H1 (cell line): ENCODE results near the gene SLC22A13. TPM values are rescaled to one million over a fixed set of nuclear protein-coding genes. Genes with fewer than 3 reads are reported as not detected.

Experiments
- CTCF ChIA-PET: fragments of 300-600 bp; sonication (Branson Sonifier 250); formaldehyde crosslinking; loops from one replicate; lab custom pipeline; 2021; ENCODE audit not compliant: partially characterized antibody; lab: Charles Lee
- POLR2A ChIA-PET: fragments of 300-600 bp; sonication (Branson Sonifier 250); formaldehyde crosslinking; loops from one replicate; lab custom pipeline; 2021; ENCODE audit warnings: inconsistent platforms; ENCODE audit not compliant: partially characterized antibody; lab: Charles Lee
- DNase-seq, 2 experiments: peaks; one replicate each; pipeline versions ENCODE4 v3.0.0 to v3.0.0-alpha.2; 2010 to 2022; ENCODE audit warnings: low spot score in 2 of 2, low read depth in 1 of 2, mixed read lengths in 1 of 2
- FAIRE-seq: peaks from 2 replicates; lab custom pipeline; 2011; peaks lifted over from hg19 to GRCh38; lab: Jason Lieb, UNC
- H2AFZ ChIP-seq: 2 replicates; pipeline ENCODE4 v1.8.1; 2012; ENCODE audit warnings: low read length, inconsistent platforms
- H2AK5ac ChIP-seq: 2 replicates; pipeline ENCODE4 v1.6.1; 2013; ENCODE audit warnings: low read depth, low read length
- H2BK120ac ChIP-seq: replicated peaks from 2 replicates; pipeline ENCODE3; 2013; ENCODE audit warnings: low read depth, low read length, inconsistent platforms
- H2BK12ac ChIP-seq: 2 replicates; pipeline ENCODE4 v1.6.1; 2013; ENCODE audit warnings: low read depth, low read length
- H2BK15ac ChIP-seq: 2 replicates; pipeline ENCODE4 v1.6.1; 2013; ENCODE audit warnings: low read length
- H2BK20ac ChIP-seq: 2 replicates; pipeline ENCODE4 v1.6.1; 2013; ENCODE audit warnings: low read length
- H2BK5ac ChIP-seq: 2 replicates; pipeline ENCODE4 v1.6.1; 2013; ENCODE audit warnings: low read depth, low read length
- H3K14ac ChIP-seq: 2 replicates; pipeline ENCODE4 v1.6.1; 2013; ENCODE audit warnings: inconsistent platforms; ENCODE audit not compliant: insufficient read length
- H3K18ac ChIP-seq: 2 replicates; pipeline ENCODE4 v1.6.1; 2013; ENCODE audit warnings: low read length; ENCODE audit errors: extremely low read depth
- H3K23ac ChIP-seq: 2 replicates; pipeline ENCODE4 v1.6.1; 2013; ENCODE audit warnings: inconsistent platforms; ENCODE audit not compliant: insufficient read length
- H3K23me2 ChIP-seq: 2 replicates; pipeline ENCODE4 v1.6.1; 2013; ENCODE audit warnings: low read depth, low read length
- H3K27ac ChIP-seq: 2 replicates; pipeline ENCODE4 v1.6.1; 2011; ENCODE audit warnings: low read depth, low read length, inconsistent platforms
- H3K27me3 ChIP-seq, 4 experiments: replicated peaks in 1 of 4; 1 replicate in 1 of 4; 2 replicates in 3 of 4; pipeline versions ENCODE4 v1.6.1 to v1.8.1; 2011 to 2013; ENCODE audit warnings: low read length in 3 of 4, mild to moderate bottlenecking in 3 of 4, inconsistent platforms in 2 of 4, mixed read lengths in 2 of 4, moderate library complexity in 1 of 4; ENCODE audit not compliant: control insufficient read depth in 3 of 4, insufficient read depth in 3 of 4; ENCODE audit errors: extremely low read depth in 1 of 4
- H3K36me3 ChIP-seq, 4 experiments: 2 replicates each; pipeline versions ENCODE4 v1.6.1 to v1.8.1; 2011 to 2013; ENCODE audit warnings: mild to moderate bottlenecking in 4 of 4, low read length in 3 of 4, moderate library complexity in 2 of 4, control low read depth in 1 of 4, inconsistent platforms in 1 of 4; ENCODE audit not compliant: insufficient read depth in 4 of 4, control insufficient read depth in 2 of 4
- H3K4ac ChIP-seq: replicated peaks from 2 replicates; pipeline ENCODE3; 2013; ENCODE audit warnings: low read length, low read depth, mixed read lengths, inconsistent platforms; ENCODE audit not compliant: insufficient read length
- H3K4me1 ChIP-seq, 4 experiments: replicated peaks in 1 of 4; 1 replicate in 1 of 4; 2 replicates in 3 of 4; pipeline versions ENCODE4 v1.6.1 to v1.8.1; 2011 to 2013; ENCODE audit warnings: low read length in 3 of 4, inconsistent platforms in 2 of 4, mixed read lengths in 1 of 4; ENCODE audit not compliant: insufficient read depth in 4 of 4, control insufficient read depth in 3 of 4
- H3K4me2 ChIP-seq, 2 experiments: 2 replicates each; pipeline versions ENCODE4 v1.6.1 to v1.8.1; 2011 to 2013; ENCODE audit warnings: low read depth in 2 of 2, low read length in 2 of 2, control low read depth in 1 of 2, inconsistent platforms in 1 of 2, mild to moderate bottlenecking in 1 of 2; ENCODE audit not compliant: insufficient read depth in 1 of 2
- H3K4me3 ChIP-seq, 4 experiments: fragments of 200-600, 300-600 bp in 1 of 4; sonication (generic), shearing (Covaris generic), sonication (Bioruptor Twin) in 1 of 4; 2 replicates each; pipeline versions ENCODE4 v1.5.1 to v1.8.1; 2011 to 2016; ENCODE audit warnings: low read length in 4 of 4, low read depth in 3 of 4, control low read depth in 2 of 4, inconsistent platforms in 2 of 4, mild to moderate bottlenecking in 2 of 4, mixed read lengths in 1 of 4, moderate library complexity in 1 of 4; ENCODE audit not compliant: insufficient read depth in 2 of 4; ENCODE audit errors: extremely low read depth in 1 of 4
- H3K56ac ChIP-seq: replicated peaks from 2 replicates; pipeline ENCODE3; 2013; ENCODE audit warnings: low read depth, mild to moderate bottlenecking, mixed read lengths, low read length, inconsistent platforms; ENCODE audit not compliant: insufficient read length
- H3K79me1 ChIP-seq: 2 replicates; pipeline ENCODE4 v1.6.1; 2013; ENCODE audit warnings: low read depth, low read length, control low read depth
- H3K79me2 ChIP-seq, 2 experiments: 2 replicates each; pipeline versions ENCODE4 v1.6.1 to v1.8.1; 2012 to 2013; ENCODE audit warnings: low read length in 2 of 2, mild to moderate bottlenecking in 2 of 2, inconsistent platforms in 1 of 2; ENCODE audit not compliant: insufficient read depth in 2 of 2, control insufficient read depth in 1 of 2
- H3K9ac ChIP-seq, 4 experiments: replicated peaks in 1 of 4; 1 replicate in 1 of 4; 2 replicates in 3 of 4; pipeline versions ENCODE4 v1.6.1 to v1.8.1; 2011 to 2013; ENCODE audit warnings: low read depth in 3 of 4, low read length in 3 of 4, control low read depth in 2 of 4, mild to moderate bottlenecking in 2 of 4, moderate library complexity in 2 of 4, inconsistent platforms in 1 of 4; ENCODE audit errors: extremely low read depth in 1 of 4
- H3K9me3 ChIP-seq, 2 experiments: 2 replicates each; pipeline versions ENCODE4 v1.6.1 to v1.8.1; 2012 to 2013; ENCODE audit warnings: mild to moderate bottlenecking in 2 of 2, moderate library complexity in 2 of 2, control low read depth in 1 of 2, inconsistent platforms in 1 of 2, low read depth in 1 of 2, low read length in 1 of 2, mixed read lengths in 1 of 2; ENCODE audit not compliant: insufficient read depth in 2 of 2
- H4K20me1 ChIP-seq, 2 experiments: replicated peaks in 1 of 2; 2 replicates each; pipeline versions ENCODE3 to v1.8.1; 2011 to 2013; ENCODE audit warnings: inconsistent platforms in 2 of 2, low read length in 2 of 2, mild to moderate bottlenecking in 1 of 2; ENCODE audit not compliant: insufficient read depth in 2 of 2, control insufficient read depth in 1 of 2
- H4K5ac ChIP-seq: 2 replicates; pipeline ENCODE4 v1.6.1; 2013; ENCODE audit warnings: low read length, low read depth, mixed read lengths, inconsistent platforms; ENCODE audit not compliant: insufficient read length
- H4K8ac ChIP-seq: 2 replicates; pipeline ENCODE4 v1.8.0; 2013; ENCODE audit warnings: mild to moderate bottlenecking, moderate library complexity, low read length, inconsistent platforms; ENCODE audit not compliant: insufficient read depth; ENCODE audit errors: extremely low read depth
- H4K91ac ChIP-seq: replicated peaks from 2 replicates; pipeline ENCODE3; 2013; ENCODE audit warnings: low read length, mixed read lengths, inconsistent platforms; ENCODE audit not compliant: insufficient read length
- BCL11A ChIP-seq, 2 experiments: IDR thresholded peaks; one replicate each; pipeline ENCODE4 v1.6.1; 2011; ENCODE audit warnings: low read depth in 2 of 2, low read length in 2 of 2, mild to moderate bottlenecking in 2 of 2
- EP300 ChIP-seq, 2 experiments: IDR thresholded peaks; 1 replicate in 1 of 2; 2 replicates in 1 of 2; pipeline ENCODE4 v1.6.1; 2011 to 2012; ENCODE audit warnings: low read depth in 2 of 2, low read length in 2 of 2, mild to moderate bottlenecking in 2 of 2, borderline replicate concordance in 1 of 2, inconsistent platforms in 1 of 2, moderate library complexity in 1 of 2
- GTF2F1 ChIP-seq: IDR thresholded peaks from 2 replicates; pipeline ENCODE4 v1.6.1; 2012; ENCODE audit warnings: low read depth, low read length, improper control_type of control experiment, borderline replicate concordance
- HDAC6 ChIP-seq: IDR thresholded peaks from one replicate; pipeline ENCODE4 v1.7.1; 2012; ENCODE audit warnings: low read depth, mild to moderate bottlenecking, inconsistent platforms, low read length, moderate library complexity
- JUN ChIP-seq: IDR thresholded peaks from 2 replicates; pipeline ENCODE4 v1.6.1; 2011; ENCODE audit warnings: low read depth, mild to moderate bottlenecking, improper control_type of control experiment, low read length
- NANOG ChIP-seq: IDR thresholded peaks from 2 replicates; pipeline ENCODE4 v1.6.1; 2011; ENCODE audit warnings: low read length, low read depth, mild to moderate bottlenecking, inconsistent platforms; ENCODE audit not compliant: insufficient read depth, poor library complexity, severe bottlenecking
- NRF1 ChIP-seq: IDR thresholded peaks from 2 replicates; pipeline ENCODE4 v1.6.1; 2011; ENCODE audit warnings: mild to moderate bottlenecking, low read depth, low read length, improper control_type of control experiment
- POU5F1 ChIP-seq: IDR thresholded peaks from 2 replicates; pipeline ENCODE4 v1.6.1; 2011; ENCODE audit warnings: low read depth, mild to moderate bottlenecking, low read length, moderate library complexity
- RXRA ChIP-seq: IDR thresholded peaks from 2 replicates; pipeline ENCODE4 v1.6.1; 2011; ENCODE audit warnings: low read depth, mild to moderate bottlenecking, low read length, moderate library complexity; ENCODE audit not compliant: insufficient read depth
- SIN3A ChIP-seq, 2 experiments: IDR thresholded peaks in 1 of 2; conservative IDR thresholded peaks in 1 of 2; 2 replicates each; pipeline ENCODE4 v1.6.1; 2011 to 2012; ENCODE audit warnings: low read length in 2 of 2, improper control_type of control experiment in 1 of 2, low read depth in 1 of 2, mild to moderate bottlenecking in 1 of 2
- SUZ12 ChIP-seq: fragments of 200-600 bp; sonication (generic); IDR thresholded peaks from 2 replicates; pipeline ENCODE4 v1.6.1; 2012; ENCODE audit warnings: mild to moderate bottlenecking, inconsistent platforms, low read length, moderate library complexity, mixed read lengths
- USF2 ChIP-seq: IDR thresholded peaks from 2 replicates; pipeline ENCODE4 v1.6.1; 2011; ENCODE audit warnings: low read length, improper control_type of control experiment
- polyA plus RNA-seq, 7 experiments: library from polyadenylated mRNA; depleted of rRNA in 3 of 7; stranded (reverse) in 5 of 7; unstranded in 2 of 7; fragments of >200 nt in 5 of 7; fragments of 200-250 nt in 2 of 7; gene quantifications; 1 replicate in 5 of 7; 2 replicates in 1 of 7; 4 replicates in 1 of 7; pipeline versions ENCODE4 v1.2.1 to v1.2.3, GENCODE V29; 2011 to 2013; ENCODE audit warnings: missing spikeins in 2 of 7, mixed read lengths in 2 of 7
- total RNA-seq: library from RNA; stranded (reverse); fragmentation: NEBNext Ultra II Directional; extraction: Animal tissue kit (Norgen Biotek cat#: 25700); gene quantifications from 2 replicates; pipeline ENCODE4 v1.2.1, GENCODE V29; 2021

Gene SLC22A13
- total and polyA plus RNA-seq, 2 of the 8 experiments (the other 6 are each of a cell fraction or from before 2014, with no cell fraction given) = 0.05 to 0.41 TPM

GRCh38 chr3:38327335-38328009, 61.9 kb downstream of the SLC22A13 start:
- no peak overlapping the region for H3K18ac ChIP-seq

More at GRCh38 chr3:38327335-38328009, 61.9 kb downstream of the SLC22A13 start:
- Histone ChIP-seq H3K79me2 (no peaks in the 10 kb centered on the region), H2BK15ac (no peak overlapping the region), H3K23me2 (no peaks in the 10 kb centered on the region), H2BK5ac (no peak overlapping the region), H2BK12ac (no peak overlapping the region), H2AK5ac (no peak overlapping the region), H3K4ac (no peak overlapping the region), H3K4me1 (no peaks in the 10 kb centered on the region), H3K36me3 (no peaks in the 10 kb centered on the region), H4K91ac (no peak overlapping the region), H3K23ac (no peak overlapping the region), H2BK120ac (no peak overlapping the region), H3K79me1 (no peaks in the 10 kb centered on the region), H4K20me1 (no peaks in the 10 kb centered on the region), H3K27me3 (no peaks in the 10 kb centered on the region; a peak in 2 of 7 replicates), H3K4me2 (no peak overlapping the region), H2BK20ac (no peak overlapping the region), H3K27ac (no peak overlapping the region), H3K9me3 (peaks cover 0 to 4% of the 10 kb centered on the region in 2 experiments; a peak in 1 of 4 replicates), H3K56ac (no peak overlapping the region), H3K14ac (no peak overlapping the region)
- POLR2A ChIA-PET = interaction anchor here (1.4 kb wide), 1 partner anchor 128 kb away, joined by 3 read pairs; no protein-coding TSS in a partner anchor
- CTCF ChIA-PET = interaction anchor here (0.6 to 4.1 kb wide), 3 partner anchors 18 to 97 kb away, joined by 4 to 21 read pairs (median 6); partner anchors contain the start of gene XYLB
- TF ChIP-seq RXRA (no peak), NRF1 (no peak), SUZ12 (no peak), HDAC6 (no peak), POU5F1 (no peak), NANOG (no peak), SIN3A (conservative IDR thresholded peaks at IDR 0.05 in 1 of 2, IDR thresholded peaks at IDR 0.05 in 1 of 2; ENCODE audit: low read depth in 1 of 2, low read length in 2 of 2) (no peak), EP300 (IDR thresholded peaks at IDR 0.05; ENCODE audit: borderline replicate concordance in 1 of 2, low read depth in 2 of 2, low read length in 2 of 2) (no peak), GTF2F1 (no peak), BCL11A (IDR thresholded peaks at IDR 0.05; ENCODE audit: low read depth in 2 of 2, low read length in 2 of 2) (no peak), JUN (no peak), USF2 (no peak)
- TF ChIP-seq, all 59 proteins: peak for 0
- FAIRE-seq (no peak), DNase-seq (no peak)
- H3K4me3 ChIP-seq = no peak overlapping the region
- H4K5ac ChIP-seq = no peak overlapping the region
- no peak overlapping the region for H3K9ac ChIP-seq
- no peak overlapping the region for H2AFZ ChIP-seq
- H4K8ac ChIP-seq = no peak overlapping the region
